NT2/D1 (cell line): ENCODE results near the gene CDKN1C.

Source experiments
- DNase-seq: peaks from one replicate; pipeline ENCODE4 v3.0.0-alpha.2; 2011; ENCODE audit warnings: low read depth, low spot score
- H3K27me3 ChIP-seq: 2 replicates; pipeline ENCODE4 v1.6.0; 2011; ENCODE audit warnings: mild to moderate bottlenecking; ENCODE audit not compliant: insufficient read length, insufficient read depth
- H3K36me3 ChIP-seq: 2 replicates; pipeline ENCODE4 v1.6.1; 2011; ENCODE audit warnings: mild to moderate bottlenecking, low read length, mixed read lengths; ENCODE audit not compliant: insufficient read depth, insufficient read length
- H3K4me1 ChIP-seq: 2 replicates; pipeline ENCODE4 v1.5.1; 2011; ENCODE audit not compliant: insufficient read depth, insufficient read length
- H3K4me3 ChIP-seq: 2 replicates; pipeline ENCODE4 v1.5.1; 2011; ENCODE audit warnings: low read depth; ENCODE audit not compliant: insufficient read length
- H3K9ac ChIP-seq: 2 replicates; pipeline ENCODE4 v1.6.0; 2011; ENCODE audit warnings: low read depth; ENCODE audit not compliant: insufficient read length
- H3K9me3 ChIP-seq: 2 replicates; pipeline ENCODE4 v1.5.1; 2011; ENCODE audit warnings: mild to moderate bottlenecking, low read length; ENCODE audit not compliant: insufficient read depth
- SUZ12 ChIP-seq: IDR thresholded peaks from 2 replicates; pipeline ENCODE4 v1.6.1; 2011; ENCODE audit not compliant: insufficient read length, insufficient read depth; ENCODE audit errors: extremely low read depth
- YY1 ChIP-seq: IDR thresholded peaks from 2 replicates; pipeline ENCODE4 v1.6.1; 2011; ENCODE audit not compliant: insufficient read length, insufficient read depth
- ZNF274 ChIP-seq: IDR thresholded peaks from 2 replicates; pipeline ENCODE4 v1.6.1; 2011; ENCODE audit warnings: mild to moderate bottlenecking, low read depth, low read length

CDKN1C gene

DNA sequence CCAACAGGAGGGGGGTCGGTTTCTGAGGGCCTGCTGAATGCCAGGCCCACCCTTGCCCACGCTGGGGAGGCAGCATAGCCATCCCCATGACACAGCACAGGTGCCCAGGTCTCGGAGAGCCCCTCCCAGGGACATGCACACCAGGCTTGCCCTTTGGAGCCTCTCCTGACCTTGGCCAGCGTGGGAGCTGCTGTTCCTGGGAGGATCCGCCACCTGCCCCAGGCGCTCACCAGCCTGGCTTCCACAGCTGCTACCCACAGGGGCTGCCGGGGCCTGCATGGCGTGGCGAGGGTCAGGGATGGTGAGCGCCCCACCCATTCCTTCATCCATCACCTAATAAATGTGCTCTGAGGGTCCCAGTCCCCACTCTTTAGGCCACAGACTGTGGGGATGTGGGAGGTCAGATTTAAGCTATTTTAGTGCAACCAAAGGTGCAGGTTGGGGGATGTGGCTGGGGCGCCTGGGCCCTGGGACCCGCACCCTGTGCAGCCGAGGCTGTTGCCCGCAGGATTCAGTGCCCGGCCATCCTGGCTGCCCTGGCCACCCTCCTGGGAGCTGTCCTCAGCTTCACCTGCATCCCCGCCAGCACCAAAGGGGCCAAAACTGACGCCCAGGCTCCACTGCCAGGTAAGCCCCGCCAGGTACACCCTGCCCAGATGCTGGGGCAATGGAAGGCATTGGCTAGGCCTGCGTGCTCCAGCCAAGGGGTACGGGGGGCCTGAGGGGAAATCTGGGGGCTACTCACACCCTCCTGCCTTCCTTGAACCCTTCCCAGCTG, 30.7 kb upstream of the CDKN1C start:
- H3K36me3 ChIP-seq: no peaks in the 10 kb centered on the region
- no peaks in the 10 kb centered on the region for H3K9me3 ChIP-seq
- no peak for DNase-seq
- peaks cover 27% of the 10 kb centered on the region for H3K4me1 ChIP-seq
- no peak overlapping the region for H3K4me3 ChIP-seq
- no peak overlapping the region for H3K9ac ChIP-seq
- H3K27me3 ChIP-seq: no peaks in the 10 kb centered on the region
- no peak for TF ChIP-seq YY1
- no peak for TF ChIP-seq SUZ12
- TF ChIP-seq ZNF274: no peak

DNA sequence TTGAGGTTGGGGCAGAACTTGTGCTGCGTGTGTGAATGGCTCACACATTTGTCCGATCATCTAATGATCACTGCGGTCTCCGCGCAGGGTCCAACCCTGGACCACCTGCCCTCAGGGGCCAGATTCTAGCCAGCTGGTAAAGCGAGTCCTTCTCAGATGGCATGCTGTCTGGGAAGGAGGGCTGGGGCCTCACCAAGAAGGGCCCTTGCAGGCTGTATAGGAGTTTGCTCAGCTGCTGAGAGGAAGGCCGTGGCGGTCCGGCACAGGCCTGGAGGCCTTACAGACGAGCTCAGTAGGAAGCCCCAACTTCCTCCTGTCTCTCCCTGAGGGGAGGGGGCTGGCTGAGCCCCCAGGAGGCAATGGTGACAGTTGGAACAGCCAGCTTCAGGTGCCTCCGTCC, 29.9 kb upstream of the CDKN1C start:
- H3K4me1 ChIP-seq: peaks cover 27% of the 10 kb centered on the region
- H3K9ac ChIP-seq: no peak overlapping the region
- no peaks in the 10 kb centered on the region for H3K27me3 ChIP-seq
- H3K4me3 ChIP-seq: no peak overlapping the region
- H3K36me3 ChIP-seq: no peaks in the 10 kb centered on the region
- no peak for DNase-seq
- no peaks in the 10 kb centered on the region for H3K9me3 ChIP-seq
- TF ChIP-seq SUZ12: no peak
- TF ChIP-seq ZNF274: no peak
- no peak for TF ChIP-seq YY1

DNA sequence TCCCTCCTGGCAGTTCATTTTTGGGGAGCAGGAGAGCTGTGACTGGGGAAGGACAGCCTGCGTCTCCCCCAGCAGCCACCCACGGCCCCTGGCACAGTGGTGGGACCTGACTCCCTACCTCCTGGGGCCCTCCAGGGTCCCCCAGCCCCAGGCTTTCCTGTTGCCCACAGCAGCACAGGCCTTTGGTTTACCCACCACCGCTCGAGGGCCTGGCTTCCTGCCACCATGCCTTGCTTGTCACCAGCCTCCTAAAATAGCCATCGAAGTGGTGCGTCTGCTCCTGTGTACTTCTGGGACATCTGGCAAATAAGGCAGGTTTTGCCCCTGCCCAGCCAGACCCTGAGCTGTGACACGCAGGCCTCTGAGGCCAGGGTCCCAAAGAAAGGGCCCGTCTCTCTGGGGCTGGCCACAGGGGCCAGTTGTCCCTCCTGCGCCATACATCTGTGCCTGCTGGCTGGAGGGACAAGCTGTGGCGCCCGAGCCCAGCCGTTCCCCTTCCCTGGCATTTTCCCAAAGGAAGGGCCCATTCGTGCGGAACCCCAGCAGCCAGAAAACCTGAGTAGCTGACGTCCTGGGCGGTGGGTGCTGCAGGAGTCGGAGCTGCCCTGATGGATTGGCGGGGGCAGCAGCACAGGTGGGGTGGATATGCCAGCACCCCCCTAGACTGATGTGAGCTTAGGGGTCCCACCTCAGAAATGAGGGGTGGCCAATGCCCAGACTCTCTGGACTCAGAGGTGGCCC, 29.1 kb upstream of the CDKN1C start:
- Histone ChIP-seq H3K4me3 (no peak overlapping the region), H3K9ac (peak overlapping the region; percentile 18), H3K4me1 (peaks cover 27% of the 10 kb centered on the region), H3K36me3 (no peaks in the 10 kb centered on the region), H3K9me3 (no peaks in the 10 kb centered on the region), H3K27me3 (no peaks in the 10 kb centered on the region)
- no peak for DNase-seq
- TF ChIP-seq YY1 (no peak), ZNF274 (no peak), SUZ12 (no peak)

DNA sequence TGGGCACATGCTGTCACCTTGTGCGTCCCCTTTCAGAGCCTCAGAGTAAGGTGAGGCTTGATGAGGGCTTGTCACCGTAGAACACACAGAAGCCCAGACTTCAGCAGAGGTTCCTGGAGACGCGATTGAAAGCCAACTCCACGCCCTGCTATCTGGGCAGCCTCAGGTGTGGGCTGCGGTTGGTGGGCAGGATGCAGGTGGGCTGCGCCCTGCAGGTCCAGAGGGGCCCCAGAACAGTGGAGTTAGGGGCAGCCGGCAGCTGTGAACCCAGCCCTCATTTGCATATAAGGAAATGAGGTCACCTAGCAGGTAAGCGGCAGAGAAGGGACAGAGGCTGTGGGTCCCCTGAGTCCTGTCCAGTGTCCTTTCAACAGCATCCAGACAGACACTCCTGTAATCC, 28.2 kb upstream of the CDKN1C start:
- Histone ChIP-seq H3K9me3 (no peaks in the 10 kb centered on the region), H3K9ac (peak overlapping the region; percentile 66), H3K4me3 (no peak overlapping the region), H3K4me1 (peaks cover 27% of the 10 kb centered on the region), H3K36me3 (no peaks in the 10 kb centered on the region), H3K27me3 (no peaks in the 10 kb centered on the region)
- TF ChIP-seq ZNF274 (no peak), YY1 (no peak), SUZ12 (no peak)
- no peak for DNase-seq

DNA sequence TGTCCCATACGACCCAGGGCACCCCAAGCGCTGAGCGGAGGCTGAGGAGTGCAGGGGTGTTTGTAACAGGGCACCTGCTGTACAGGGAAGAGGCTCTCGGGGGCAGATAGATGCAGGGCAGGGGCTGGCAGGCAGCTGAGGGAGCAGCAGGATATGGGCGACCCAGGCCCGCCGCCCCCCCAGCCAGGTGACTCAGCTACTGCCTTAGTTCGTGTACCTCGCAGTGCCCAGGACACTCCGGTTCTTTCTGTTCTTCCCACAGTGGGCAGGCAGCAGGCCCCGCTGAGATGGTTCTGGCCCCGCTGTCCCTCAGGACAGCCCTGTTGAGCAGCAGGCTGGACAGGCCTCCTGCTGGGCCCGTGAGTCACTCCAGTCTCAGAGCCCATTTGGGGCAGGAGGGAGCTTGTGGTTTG, 27.4 kb upstream of the CDKN1C start:
- no peaks in the 10 kb centered on the region for H3K9me3 ChIP-seq
- no peak for DNase-seq
- H3K9ac ChIP-seq: peak overlapping the region; percentile 66
- no peaks in the 10 kb centered on the region for H3K36me3 ChIP-seq
- H3K27me3 ChIP-seq: no peaks in the 10 kb centered on the region
- peaks cover 27% of the 10 kb centered on the region for H3K4me1 ChIP-seq
- no peak overlapping the region for H3K4me3 ChIP-seq
- TF ChIP-seq SUZ12 (no peak), YY1 (no peak), ZNF274 (no peak)

DNA sequence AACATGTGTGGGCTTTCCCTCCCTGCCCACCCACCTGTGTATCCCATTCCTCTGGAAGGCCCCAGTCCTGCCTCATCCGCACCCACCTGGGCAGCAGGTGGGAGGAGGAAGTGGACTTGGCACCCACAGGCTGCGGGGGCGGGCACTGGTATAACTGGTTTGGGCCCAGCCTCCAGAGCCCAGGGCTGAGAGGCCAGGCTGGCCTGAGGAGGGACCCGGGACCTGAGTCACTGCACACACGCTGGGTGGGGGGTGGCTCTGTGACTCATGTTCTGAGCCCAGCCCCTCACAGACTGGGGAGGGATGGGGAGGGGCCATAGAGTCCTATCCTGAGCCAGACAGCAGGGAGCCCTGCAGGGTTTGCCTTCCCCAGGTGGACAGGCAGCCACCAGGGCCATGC, 26.9 kb upstream of the CDKN1C start:
- TF ChIP-seq ZNF274 (no peak), SUZ12 (no peak)
- peaks cover 27% of the 10 kb centered on the region for H3K4me1 ChIP-seq
- no peak overlapping the region for H3K4me3 ChIP-seq
- H3K9ac ChIP-seq: peak overlapping the region; percentile 66
- no peaks in the 10 kb centered on the region for H3K36me3 ChIP-seq
- H3K27me3 ChIP-seq: no peaks in the 10 kb centered on the region
- 0 out of 2 replicates have a peak, but pooled peaks cover 1% of the 10 kb centered on the region for H3K9me3 ChIP-seq
- DNase-seq: no peak

DNA sequence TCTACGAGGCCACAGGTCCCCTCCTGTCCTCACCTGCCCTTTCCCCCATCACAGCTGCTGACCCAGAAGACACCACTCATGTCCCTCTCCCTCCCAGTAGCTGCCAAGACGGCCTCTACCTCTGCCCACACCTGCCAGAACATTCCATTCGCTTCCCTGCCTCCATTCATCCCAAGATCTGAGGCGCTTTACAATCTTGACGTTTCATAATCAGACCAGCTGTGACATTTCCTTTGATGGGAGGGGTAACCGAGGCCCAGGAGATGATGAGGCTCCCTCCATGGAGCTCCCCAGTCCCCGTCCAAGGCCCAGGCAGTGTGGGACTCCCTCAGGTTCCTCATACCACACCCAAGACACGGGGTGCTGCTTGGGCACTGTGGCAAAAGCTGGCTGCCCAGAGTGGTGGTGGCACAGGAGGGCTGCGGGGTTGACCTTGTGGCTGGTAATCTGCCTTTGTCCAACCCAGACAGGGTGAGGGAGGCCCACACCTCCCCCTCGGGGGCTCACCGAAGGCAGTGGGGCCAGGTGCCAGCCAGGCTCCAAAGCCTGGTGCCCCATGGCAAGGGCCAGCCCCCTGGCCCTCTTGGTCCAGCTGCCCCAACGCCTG, 26.3 kb upstream of the CDKN1C start:
- Histone ChIP-seq H3K27me3 (no peaks in the 10 kb centered on the region), H3K4me1 (peaks cover 27% of the 10 kb centered on the region), H3K36me3 (no peaks in the 10 kb centered on the region), H3K4me3 (no peak overlapping the region), H3K9me3 (0 out of 2 replicates have a peak, but pooled peaks cover 6% of the 10 kb centered on the region), H3K9ac (peak overlapping the region; percentile 57)
- DNase-seq: no peak
- TF ChIP-seq ZNF274 (no peak), SUZ12 (no peak), YY1 (no peak)
